Astrocyte of the hippocampus (primary cell): Measurements from ENCODE around the gene GATM.
"Not testable (repeated sequence)": the region's sequence is repeated elsewhere in the genome, so short reads cannot be mapped to it uniquely, and the experiment has no call there.

Experiments used
- DNase-seq: peaks from one replicate; pipeline ENCODE4 v3.0.0; 2011; ENCODE audit warnings: low read depth, low spot score

Gene GATM

GRCh38 chr15:45389351-45389750 lies 11.0 kb upstream of the GATM start:
- DNase-seq, result no peak

- no peak for DNase-seq
Observed at GRCh38 chr15:45387380-45388007, 9.2 kb upstream of the GATM start.

GRCh38 chr15:45386974-45387373 lies 8.6 kb upstream of the GATM start:
- DNase-seq, result no peak

- DNase-seq, result no peak
Observed at GRCh38 chr15:45386420-45386819, 8.1 kb upstream of the GATM start.

GRCh38 chr15:45385590-45385989 lies 7.2 kb upstream of the GATM start:
- no peak for DNase-seq

- no peak for DNase-seq
Observed at GRCh38 chr15:45384700-45385099, 6.4 kb upstream of the GATM start.

GRCh38 chr15:45378913-45379262 lies 544 bp upstream of the GATM start:
- DNase-seq, result no peak

- peak; percentile 31 for DNase-seq
Observed at GRCh38 chr15:45377609-45378148, 665 bp downstream of the GATM start.

GRCh38 chr15:45376967-45377608 lies 1.3 kb downstream of the GATM start:
- no peak for DNase-seq

GRCh38 chr15:45376300-45376928 lies 1.9 kb downstream of the GATM start:
- no peak for DNase-seq

GRCh38 chr15:45375836-45376235 lies 2.5 kb downstream of the GATM start:
- no peak for DNase-seq

GRCh38 chr15:45373976-45374375 lies 4.4 kb downstream of the GATM start:
- no peak for DNase-seq

GRCh38 chr15:45372041-45372995 lies 6.0 kb downstream of the GATM start:
- peak; percentile 7 for DNase-seq

- DNase-seq, result no peak
Observed at GRCh38 chr15:45371546-45371945, 6.8 kb downstream of the GATM start.

GRCh38 chr15:45370042-45370441 lies 8.3 kb downstream of the GATM start:
- not testable (repeated sequence) for DNase-seq

- DNase-seq, result peak; percentile 4
Observed at GRCh38 chr15:45367222-45367621, 11.1 kb downstream of the GATM start.

- no peak for DNase-seq
Observed at GRCh38 chr15:45364271-45364670, 14.1 kb downstream of the GATM start.

- no peak for DNase-seq
Observed at GRCh38 chr15:45363801-45364200, 14.5 kb downstream of the GATM start.

- no peak for DNase-seq
Observed at GRCh38 chr15:45363334-45363733, 15.0 kb downstream of the GATM start.

- no peak for DNase-seq
Observed at GRCh38 chr15:45362419-45362818, 15.9 kb downstream of the GATM start.

- DNase-seq, result no peak
Observed at GRCh38 chr15:45361878-45362277, 16.5 kb downstream of the GATM start.

- DNase-seq, result no peak
Observed at GRCh38 chr15:45355860-45356259, 22.5 kb downstream of the GATM start.
